ENCODE measurements around the gene LMBRD1.

Gene LMBRD1

GRCh38 chr6:69756366-69756765 is 40.4 kb downstream of the LMBRD1 start:
- no peak overlapping the region for H3K27ac Mint-ChIP-seq
- H3K9me3 Mint-ChIP-seq: peaks cover 7% of the 10 kb centered on the region
- H3K36me3 Mint-ChIP-seq: peaks cover 19% of the 10 kb centered on the region
- CTCF ChIA-PET: interaction anchor here (1.1 kb wide), 1 partner anchor 24 kb away, joined by 3 read pairs; no protein-coding TSS in a partner anchor
- no peak overlapping the region for H3K4me3 Mint-ChIP-seq
- H3K4me1 Mint-ChIP-seq: peaks cover 6% of the 10 kb centered on the region
- H3K27me3 Mint-ChIP-seq: no peaks in the 10 kb centered on the region
- no peak for DNase-seq

GRCh38 chr6:69735027-69735426 is 61.8 kb downstream of the LMBRD1 start:
- no peaks in the 10 kb centered on the region for H3K9me3 Mint-ChIP-seq
- no peaks in the 10 kb centered on the region for H3K4me1 Mint-ChIP-seq
- H3K27me3 Mint-ChIP-seq: no peaks in the 10 kb centered on the region
- H3K27ac Mint-ChIP-seq: no peak overlapping the region
- H3K36me3 Mint-ChIP-seq: peaks cover 2% of the 10 kb centered on the region
- DNase-seq: no peak
- CTCF ChIA-PET: no interaction called here
- no peak overlapping the region for H3K4me3 Mint-ChIP-seq

GRCh38 chr6:69732640-69733039 is 64.2 kb downstream of the LMBRD1 start:
- Mint-ChIP-seq H3K4me3 (no peak overlapping the region), H3K4me1 (no peaks in the 10 kb centered on the region), H3K36me3 (peaks cover 2% of the 10 kb centered on the region), H3K9me3 (no peaks in the 10 kb centered on the region), H3K27ac (no peak overlapping the region), H3K27me3 (no peaks in the 10 kb centered on the region)
- no peak for DNase-seq
- CTCF ChIA-PET: interaction anchor here (0.7 to 1.5 kb wide), 2 partner anchors 23 to 238 kb away, joined by 3 read pairs; no protein-coding TSS in a partner anchor

DNA sequence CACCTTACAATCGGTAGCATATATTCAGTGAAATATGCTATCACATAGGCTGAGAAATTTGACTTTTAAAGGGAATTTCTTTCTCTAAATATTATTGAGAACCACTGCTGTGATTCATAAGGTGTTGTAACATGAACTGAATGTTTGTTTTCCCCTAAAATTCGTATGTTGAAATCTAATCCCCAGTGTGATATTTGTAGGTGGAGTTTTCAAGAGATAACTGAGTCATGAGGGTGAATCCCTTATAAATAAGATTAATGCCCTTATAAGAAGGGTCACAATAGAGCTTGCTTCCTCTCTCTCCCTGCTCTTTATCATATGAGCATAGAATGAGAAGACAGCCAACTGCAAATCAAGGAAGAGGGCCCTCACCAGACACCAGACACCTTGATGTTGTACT is 64.8 kb downstream of the LMBRD1 start:
- no peak for DNase-seq
- Mint-ChIP-seq H3K27me3 (no peaks in the 10 kb centered on the region), H3K9me3 (no peaks in the 10 kb centered on the region), H3K36me3 (peaks cover 2% of the 10 kb centered on the region), H3K4me3 (no peak overlapping the region), H3K4me1 (no peaks in the 10 kb centered on the region), H3K27ac (no peak overlapping the region)
- CTCF ChIA-PET: interaction anchor here (1.0 to 1.5 kb wide), 2 partner anchors 24 to 376 kb away, joined by 3 read pairs; no protein-coding TSS in a partner anchor

GRCh38 chr6:69729870-69730449 is 66.8 kb downstream of the LMBRD1 start:
- DNase-seq: no peak
- Mint-ChIP-seq H3K4me3 (no peak overlapping the region), H3K27ac (no peak overlapping the region), H3K4me1 (no peaks in the 10 kb centered on the region), H3K36me3 (peaks cover 12% of the 10 kb centered on the region), H3K27me3 (no peaks in the 10 kb centered on the region), H3K9me3 (no peaks in the 10 kb centered on the region)
- CTCF ChIA-PET: interaction anchor here (0.6 to 0.7 kb wide), 2 partner anchors 143 to 381 kb away, joined by 3 read pairs; no protein-coding TSS in a partner anchor

- DNase-seq: no peak
- Mint-ChIP-seq H3K27ac (no peak overlapping the region), H3K27me3 (no peaks in the 10 kb centered on the region), H3K36me3 (peaks cover 33% of the 10 kb centered on the region), H3K4me1 (no peaks in the 10 kb centered on the region), H3K4me3 (no peak overlapping the region), H3K9me3 (no peaks in the 10 kb centered on the region)
- CTCF ChIA-PET: no interaction called here
Measured at GRCh38 chr6:69722683-69723082, 74.1 kb downstream of the LMBRD1 start.

DNA sequence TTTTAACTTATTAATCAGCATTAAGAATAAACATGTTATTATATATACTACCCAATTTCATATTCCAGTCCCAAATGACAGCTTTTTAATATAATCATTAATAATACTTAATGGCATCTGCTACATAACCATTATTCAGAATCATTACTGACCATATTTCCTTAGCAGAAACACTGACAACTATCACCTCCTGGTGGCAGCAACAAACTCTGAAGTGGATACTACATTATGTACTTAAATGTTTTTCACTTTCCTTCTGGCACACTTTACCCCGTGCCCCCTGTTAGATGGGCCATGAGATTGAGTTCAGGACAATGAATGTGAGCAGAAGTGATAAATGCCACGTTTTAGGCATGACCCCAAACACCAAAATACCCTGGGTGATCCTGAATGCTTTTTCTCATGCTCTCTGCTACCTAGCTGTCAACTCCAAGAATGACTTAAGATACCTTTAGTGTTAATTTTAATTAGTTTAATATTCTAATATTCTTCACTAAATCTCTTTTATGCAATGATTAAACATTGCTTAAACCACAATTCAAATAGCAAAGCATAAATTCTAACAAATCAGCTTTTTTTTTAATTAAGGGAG is 77.1 kb downstream of the LMBRD1 start:
- H3K27me3 Mint-ChIP-seq: no peaks in the 10 kb centered on the region
- CTCF ChIA-PET: no interaction called here
- peaks cover 30% of the 10 kb centered on the region for H3K36me3 Mint-ChIP-seq
- no peak overlapping the region for H3K27ac Mint-ChIP-seq
- H3K4me3 Mint-ChIP-seq: no peak overlapping the region
- peak; percentile 21 for DNase-seq
- no peaks in the 10 kb centered on the region for H3K9me3 Mint-ChIP-seq
- H3K4me1 Mint-ChIP-seq: no peaks in the 10 kb centered on the region

- DNase-seq: no peak
- no peak overlapping the region for H3K4me3 Mint-ChIP-seq
- H3K36me3 Mint-ChIP-seq: peaks cover 15% of the 10 kb centered on the region
- CTCF ChIA-PET: no interaction called here
- H3K4me1 Mint-ChIP-seq: no peaks in the 10 kb centered on the region
- no peak overlapping the region for H3K27ac Mint-ChIP-seq
- no peaks in the 10 kb centered on the region for H3K27me3 Mint-ChIP-seq
- H3K9me3 Mint-ChIP-seq: no peaks in the 10 kb centered on the region
Measured at GRCh38 chr6:69706724-69707123, 90.1 kb downstream of the LMBRD1 start.

DNA sequence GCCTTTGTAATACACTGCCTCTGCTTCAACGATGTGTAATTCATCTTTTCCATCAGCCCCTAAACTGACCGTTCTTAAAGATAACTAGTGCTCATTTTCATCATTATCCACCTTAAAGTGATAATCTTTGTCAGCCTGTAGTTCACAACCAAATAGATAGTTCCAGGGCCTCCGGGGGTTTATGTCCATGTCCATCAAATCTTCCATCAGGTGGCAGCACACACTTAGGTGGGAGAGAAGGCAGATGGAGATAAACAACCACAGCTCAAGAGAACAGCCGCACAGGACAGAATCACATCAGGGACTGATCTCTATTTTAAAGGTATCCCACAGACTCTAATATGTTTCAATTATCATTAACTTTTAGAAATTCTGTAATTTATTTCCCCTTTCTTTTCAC is 90.9 kb downstream of the LMBRD1 start:
- no peak overlapping the region for H3K27ac Mint-ChIP-seq
- H3K4me1 Mint-ChIP-seq: no peaks in the 10 kb centered on the region
- H3K9me3 Mint-ChIP-seq: no peaks in the 10 kb centered on the region
- H3K27me3 Mint-ChIP-seq: no peaks in the 10 kb centered on the region
- H3K36me3 Mint-ChIP-seq: peaks cover 15% of the 10 kb centered on the region
- H3K4me3 Mint-ChIP-seq: no peak overlapping the region
- no peak for DNase-seq
- CTCF ChIA-PET: no interaction called here

DNA sequence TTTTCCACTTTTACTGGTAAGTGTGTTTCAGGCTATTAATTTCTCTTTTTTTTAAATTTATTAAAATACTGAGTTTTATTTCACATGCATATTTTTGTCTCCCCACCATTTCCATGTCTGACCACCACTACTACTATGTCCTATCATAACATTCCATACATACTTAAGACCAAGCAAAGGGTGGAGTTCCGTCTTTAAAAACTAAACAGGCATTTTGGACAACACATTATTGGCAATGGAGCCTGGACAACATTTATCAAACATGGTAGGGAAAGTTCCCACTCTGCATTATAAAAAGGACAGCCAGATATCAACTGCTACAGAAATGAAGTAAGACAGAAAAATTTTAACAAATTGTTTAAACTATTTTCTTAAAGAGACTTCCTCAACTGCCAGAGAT is 91.9 kb downstream of the LMBRD1 start:
- CTCF ChIA-PET: no interaction called here
- H3K36me3 Mint-ChIP-seq: peaks cover 17% of the 10 kb centered on the region

GRCh38 chr6:69699655-69700054 is 97.2 kb downstream of the LMBRD1 start:
- no peak overlapping the region for H3K27ac Mint-ChIP-seq
- H3K27me3 Mint-ChIP-seq: no peaks in the 10 kb centered on the region
- peaks cover 22% of the 10 kb centered on the region for H3K36me3 Mint-ChIP-seq
- peaks cover 8% of the 10 kb centered on the region for H3K4me1 Mint-ChIP-seq
- no peak overlapping the region for H3K4me3 Mint-ChIP-seq
- no peaks in the 10 kb centered on the region for H3K9me3 Mint-ChIP-seq
- no peak for DNase-seq
- CTCF ChIA-PET: no interaction called here

More for the DNA sequence above, 91.9 kb downstream of the LMBRD1 start:
- Mint-ChIP-seq H3K27ac (no peak overlapping the region), H3K4me1 (no peaks in the 10 kb centered on the region), H3K27me3 (no peaks in the 10 kb centered on the region), H3K4me3 (no peak overlapping the region), H3K9me3 (no peaks in the 10 kb centered on the region)
- no peak for DNase-seq

- H3K27ac Mint-ChIP-seq: peak overlapping the region; percentile 42
Measured at GRCh38 chr6:69696273-69696672, 100.5 kb downstream of the LMBRD1 start.

GRCh38 chr6:69693762-69694161 is 103.0 kb downstream of the LMBRD1 start:
- peaks cover 36% of the 10 kb centered on the region for H3K36me3 Mint-ChIP-seq
- H3K4me3 Mint-ChIP-seq: no peak overlapping the region
- no peak overlapping the region for H3K27ac Mint-ChIP-seq
- no peaks in the 10 kb centered on the region for H3K27me3 Mint-ChIP-seq
- CTCF ChIA-PET: no interaction called here
- peaks cover 8% of the 10 kb centered on the region for H3K4me1 Mint-ChIP-seq
- DNase-seq: no peak
- H3K9me3 Mint-ChIP-seq: no peaks in the 10 kb centered on the region

More at GRCh38 chr6:69696273-69696672, 100.5 kb downstream of the LMBRD1 start:
- Mint-ChIP-seq H3K9me3 (no peaks in the 10 kb centered on the region), H3K4me3 (no peak overlapping the region), H3K4me1 (peaks cover 8% of the 10 kb centered on the region), H3K27me3 (no peaks in the 10 kb centered on the region), H3K36me3 (peaks cover 27% of the 10 kb centered on the region)
- CTCF ChIA-PET: no interaction called here
- DNase-seq: no peak

DNA sequence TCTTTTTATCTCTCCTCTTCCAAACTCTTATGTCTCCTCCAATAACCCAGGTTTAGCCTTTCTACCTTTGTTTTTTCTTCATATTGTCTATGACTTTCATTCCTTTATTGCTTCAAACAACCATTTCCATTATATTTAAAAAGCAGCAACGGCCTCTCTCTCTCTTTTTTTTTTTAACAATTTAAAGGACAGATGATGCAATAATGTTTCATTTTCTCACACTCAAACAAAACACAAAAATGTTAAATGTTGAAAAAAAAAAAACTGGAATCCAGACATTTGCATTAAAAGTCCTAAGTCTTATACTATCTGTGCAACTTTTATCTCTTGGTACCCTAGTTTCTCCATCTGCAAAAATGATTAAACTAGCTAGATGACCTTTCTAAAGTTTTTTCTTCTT is 105.8 kb downstream of the LMBRD1 start:
- Mint-ChIP-seq H3K4me1 (no peaks in the 10 kb centered on the region), H3K27ac (no peak overlapping the region), H3K4me3 (no peak overlapping the region), H3K36me3 (peaks cover 25% of the 10 kb centered on the region), H3K27me3 (no peaks in the 10 kb centered on the region), H3K9me3 (no peaks in the 10 kb centered on the region)
- DNase-seq: no peak
- CTCF ChIA-PET: interaction anchor here (0.6 kb wide), 1 partner anchor 60 kb away, joined by 4 read pairs; no protein-coding TSS in a partner anchor

GRCh38 chr6:69680302-69680701 is 116.5 kb downstream of the LMBRD1 start:
- DNase-seq: no peak
- Mint-ChIP-seq H3K27ac (no peak overlapping the region), H3K36me3 (peaks cover 14% of the 10 kb centered on the region), H3K27me3 (no peaks in the 10 kb centered on the region), H3K4me1 (no peaks in the 10 kb centered on the region), H3K4me3 (no peak overlapping the region), H3K9me3 (no peaks in the 10 kb centered on the region)
- CTCF ChIA-PET: no interaction called here
